GM18511 (cell line): ENCODE data around the gene SLC22A23.

Source experiments
- ATAC-seq: cut with Tn5 transposase; IDR thresholded peaks from one replicate; pipeline ENCODE4 v1.9.1; 2021; ENCODE audit warnings: mild to moderate bottlenecking, moderate library complexity; ENCODE audit not compliant: unreplicated experiment

The SLC22A23 gene

GRCh38 chr6:3423439-3424184 is 33.2 kb downstream of the SLC22A23 start:
- ATAC-seq = no peak

GRCh38 chr6:3422435-3423070 is 34.3 kb downstream of the SLC22A23 start:
- ATAC-seq = no peak

GRCh38 chr6:3421791-3422434 is 34.9 kb downstream of the SLC22A23 start:
- ATAC-seq = no peak

- ATAC-seq = no peak
Observed at GRCh38 chr6:3421143-3421542, 35.7 kb downstream of the SLC22A23 start.

- no peak for ATAC-seq
Observed at GRCh38 chr6:3419624-3420272, 37.1 kb downstream of the SLC22A23 start.

- ATAC-seq = no peak
Observed at GRCh38 chr6:3418496-3419060, 38.3 kb downstream of the SLC22A23 start.

- ATAC-seq = no peak
Observed at GRCh38 chr6:3417473-3417872, 39.4 kb downstream of the SLC22A23 start.

- no peak for ATAC-seq
Observed at GRCh38 chr6:3415490-3415889, 41.4 kb downstream of the SLC22A23 start.

GRCh38 chr6:3415082-3415453 is 41.8 kb downstream of the SLC22A23 start:
- ATAC-seq = no peak

- no peak for ATAC-seq
Observed at GRCh38 chr6:3414327-3415081, 42.3 kb downstream of the SLC22A23 start.

- no peak for ATAC-seq
Observed at GRCh38 chr6:3413592-3413991, 43.3 kb downstream of the SLC22A23 start.

- ATAC-seq = no peak
Observed at GRCh38 chr6:3412779-3413500, 43.9 kb downstream of the SLC22A23 start.

- no peak for ATAC-seq
Observed at GRCh38 chr6:3411967-3412778, 44.7 kb downstream of the SLC22A23 start.

GRCh38 chr6:3410385-3411360 is 46.2 kb downstream of the SLC22A23 start:
- ATAC-seq = no peak

GRCh38 chr6:3409699-3410384 is 47.0 kb downstream of the SLC22A23 start:
- no peak for ATAC-seq

- ATAC-seq = no peak
Observed at GRCh38 chr6:3408665-3409064, 48.2 kb downstream of the SLC22A23 start.

GRCh38 chr6:3407840-3408239 is 49.0 kb downstream of the SLC22A23 start:
- no peak for ATAC-seq
